ENCODE results near the gene BRI3.

Gene BRI3

DNA sequence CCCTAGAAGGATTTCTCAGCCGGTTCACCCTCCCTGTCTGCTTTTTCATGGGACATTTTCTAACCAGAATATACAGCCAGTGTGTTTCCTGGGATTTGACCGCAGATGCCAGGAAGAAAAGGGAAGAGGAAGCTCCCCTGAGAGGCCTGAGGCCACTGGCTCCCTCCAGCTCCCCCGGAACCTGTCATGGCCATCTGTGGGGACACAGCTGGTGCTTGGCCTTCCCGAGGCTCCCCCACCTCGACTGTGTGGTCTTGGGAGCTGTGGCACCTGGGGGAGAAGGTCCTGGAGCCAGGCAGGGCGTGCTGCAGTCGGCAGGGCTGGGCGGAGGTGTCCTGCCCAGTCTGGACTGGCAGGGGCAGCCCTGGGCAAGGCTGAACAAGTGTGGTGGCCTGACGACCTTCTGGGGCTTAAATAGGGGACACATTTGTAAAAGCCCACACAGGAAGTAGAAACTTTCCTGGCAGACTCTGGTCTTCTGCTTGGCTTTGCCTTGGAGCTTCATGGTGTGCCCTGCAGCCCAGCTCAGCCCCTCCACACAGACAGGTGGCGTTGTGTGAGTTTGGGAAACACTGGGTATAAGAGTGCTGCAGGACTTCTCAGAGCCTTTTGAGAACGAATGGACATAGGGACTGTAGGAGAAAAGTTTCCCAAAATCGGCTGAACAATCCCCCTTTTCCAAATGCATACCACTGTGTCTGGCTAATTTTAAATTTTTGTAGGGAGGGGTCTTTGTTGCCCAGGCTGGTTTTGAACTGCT is 6.8 kb downstream of the BRI3 start:
- DNase-seq, result no peak

DNA sequence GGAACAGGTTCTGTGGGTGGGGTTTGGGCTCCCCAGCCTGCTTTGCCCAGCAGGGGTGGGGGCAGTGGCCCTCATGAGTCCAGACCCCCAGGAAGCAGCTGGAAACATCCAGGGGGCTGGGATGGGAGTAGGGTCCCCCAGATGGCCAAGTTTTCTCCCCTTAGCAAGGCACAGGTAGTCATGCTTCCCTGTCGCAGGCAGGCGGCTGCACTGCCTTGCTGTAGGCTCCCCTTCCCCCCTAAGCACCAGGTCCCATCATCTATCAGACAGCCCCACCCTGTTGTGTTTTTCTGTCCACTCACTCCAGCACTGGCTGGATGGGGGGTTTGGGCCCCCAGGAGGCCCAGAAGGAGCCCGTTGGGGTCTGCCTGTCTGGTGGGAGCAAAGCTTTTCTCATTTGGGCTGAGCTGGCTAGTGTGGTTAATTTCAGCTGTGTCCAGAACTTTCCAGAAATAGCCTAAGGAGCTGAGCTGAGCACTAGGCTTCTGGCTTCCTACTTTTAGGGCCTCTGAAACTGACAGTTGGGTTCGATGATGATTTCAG is 7.9 kb downstream of the BRI3 start:
- no peak for DNase-seq

DNA sequence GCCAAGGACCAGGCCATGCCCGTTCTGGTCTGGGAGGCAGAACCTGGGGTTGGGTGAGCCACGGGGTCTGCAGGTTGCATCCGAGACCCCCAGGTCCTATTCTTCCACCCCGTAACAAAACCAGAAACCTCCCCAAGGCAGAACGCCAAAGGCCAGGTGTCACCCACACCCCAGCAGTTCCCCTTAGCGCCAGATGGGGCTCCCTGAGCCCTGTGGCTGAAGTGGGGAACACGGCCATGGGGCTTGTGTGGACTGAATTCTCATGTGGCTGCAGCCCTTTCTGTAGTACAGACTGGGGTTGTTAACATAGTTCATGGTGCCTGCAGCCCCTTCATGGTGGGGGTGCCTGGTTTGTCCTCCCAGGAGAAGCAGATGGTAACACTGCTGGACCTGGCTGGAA is 10.2 kb downstream of the BRI3 start:
- DNase-seq, result no peak

DNA sequence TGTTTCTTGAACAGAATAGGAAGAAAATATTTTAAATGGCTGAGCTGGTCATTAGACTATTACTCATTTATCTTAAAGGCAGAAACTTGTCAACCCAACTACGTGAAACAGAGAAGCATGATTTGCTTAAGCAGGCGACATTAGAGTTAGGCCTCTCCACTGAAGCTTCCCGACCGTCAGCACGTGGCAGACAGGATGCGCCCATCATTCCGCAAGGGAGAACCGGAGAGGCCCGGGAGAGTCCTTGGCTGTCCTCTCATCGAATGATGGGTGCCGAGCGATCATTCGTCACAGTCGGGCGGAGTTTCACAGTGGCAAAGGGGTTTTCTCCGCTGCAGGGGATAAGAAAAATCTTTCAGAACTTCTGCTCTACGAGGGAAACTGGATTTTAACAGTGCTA is 11.8 kb downstream of the BRI3 start:
- DNase-seq, result no peak

DNA sequence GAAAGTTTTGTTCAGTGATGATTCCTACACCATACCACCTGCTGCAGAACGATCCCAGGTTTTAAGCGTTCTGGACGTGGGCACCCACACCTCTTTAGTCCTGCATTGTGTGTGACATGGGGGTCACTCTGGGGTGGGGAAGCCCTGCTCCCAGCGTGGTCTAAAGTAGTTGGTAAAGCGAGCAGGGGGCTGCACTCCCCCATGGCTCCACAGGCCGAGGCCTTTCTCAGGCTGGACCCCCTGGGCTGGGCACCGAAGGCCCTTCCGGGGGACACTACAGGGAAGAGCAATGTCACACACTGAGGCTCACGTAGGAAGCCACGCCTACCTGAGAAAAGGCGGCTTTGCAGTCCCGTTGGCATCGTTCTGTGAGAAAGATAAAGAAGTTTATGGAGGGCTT is 12.3 kb downstream of the BRI3 start:
- DNase-seq, result no peak

DNA sequence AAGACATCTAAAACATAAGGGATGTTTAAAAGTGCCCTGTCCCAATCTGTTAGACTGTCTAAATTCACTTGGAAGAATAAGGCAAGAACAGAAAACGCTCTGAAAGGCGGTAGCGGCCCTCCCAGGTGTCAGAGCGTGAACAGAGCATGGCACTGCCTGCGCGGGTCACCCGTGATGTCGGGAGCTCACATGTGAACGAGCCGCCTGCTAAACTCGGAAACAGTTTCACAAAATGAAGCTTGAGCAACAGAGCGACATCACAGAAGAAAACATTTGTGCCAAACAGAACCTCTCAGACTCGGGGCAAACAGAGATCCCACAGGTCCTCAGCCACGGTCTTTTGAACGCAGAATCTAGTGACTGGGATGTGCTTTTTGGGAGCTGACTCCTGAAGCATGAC is 12.8 kb downstream of the BRI3 start:
- DNase-seq, result no peak

DNA sequence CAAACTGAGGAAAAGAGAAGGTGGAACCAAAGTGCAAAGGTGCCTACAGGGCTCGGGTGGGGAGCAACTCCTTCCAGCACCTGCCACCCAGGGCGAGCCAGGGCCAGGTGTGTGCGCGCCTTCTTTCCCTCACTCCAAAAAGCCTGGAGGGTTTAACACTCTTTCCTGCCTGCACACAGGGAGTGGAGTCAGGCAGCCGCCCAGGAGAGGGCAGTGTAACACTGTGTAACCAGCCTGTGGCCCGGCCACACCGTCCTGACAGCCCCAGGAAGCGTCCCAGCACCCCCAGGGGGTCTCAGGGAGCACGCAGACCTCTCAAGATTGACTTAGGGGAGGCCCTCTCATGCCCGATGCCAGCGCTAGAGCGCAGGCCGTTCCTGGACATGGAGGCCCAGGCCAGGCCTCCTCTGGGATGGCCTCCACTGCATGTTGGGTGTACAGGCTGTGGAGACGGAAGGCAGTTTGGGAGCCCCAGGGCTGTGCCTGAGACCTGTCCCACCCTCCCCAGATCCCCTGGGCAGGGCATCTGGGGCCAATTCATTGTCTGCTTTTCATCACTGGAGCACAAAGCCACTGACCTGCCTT is 13.4 kb downstream of the BRI3 start:
- DNase-seq, result no peak

DNA sequence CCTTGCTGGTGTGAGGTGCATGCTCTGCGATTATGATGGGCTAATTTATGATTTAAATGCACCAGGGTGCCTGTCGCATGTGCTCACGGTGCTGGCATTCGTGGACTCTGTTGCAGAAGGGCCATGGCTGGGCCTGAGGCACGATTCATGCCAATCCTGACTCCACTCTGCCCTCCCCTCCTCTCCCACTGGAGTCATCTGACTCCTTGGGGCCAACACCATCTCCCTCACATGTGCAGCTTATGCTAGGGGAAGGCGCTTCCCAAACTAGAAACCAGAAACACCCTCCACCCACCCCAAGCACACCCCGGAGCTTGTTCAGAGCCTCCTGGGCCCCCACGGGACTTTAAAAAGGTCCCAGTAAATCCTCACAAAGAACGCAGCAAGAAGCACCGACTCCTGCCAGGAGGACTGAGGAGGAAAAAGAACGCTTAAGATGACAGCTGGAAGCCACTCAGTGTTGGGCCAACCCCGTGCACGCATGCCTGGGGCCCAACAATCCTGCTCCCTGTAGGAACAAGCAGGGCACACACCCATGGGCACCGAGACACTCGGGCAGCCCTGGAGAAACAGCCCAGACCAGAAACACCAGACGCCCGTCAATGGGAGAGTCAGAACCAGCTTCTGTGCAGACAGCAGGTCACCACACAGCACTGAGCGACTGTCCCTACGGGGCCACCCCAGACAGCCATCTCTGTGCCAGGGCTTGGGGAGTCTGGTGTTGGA is 14.1 kb downstream of the BRI3 start:
- no peak for DNase-seq

DNA sequence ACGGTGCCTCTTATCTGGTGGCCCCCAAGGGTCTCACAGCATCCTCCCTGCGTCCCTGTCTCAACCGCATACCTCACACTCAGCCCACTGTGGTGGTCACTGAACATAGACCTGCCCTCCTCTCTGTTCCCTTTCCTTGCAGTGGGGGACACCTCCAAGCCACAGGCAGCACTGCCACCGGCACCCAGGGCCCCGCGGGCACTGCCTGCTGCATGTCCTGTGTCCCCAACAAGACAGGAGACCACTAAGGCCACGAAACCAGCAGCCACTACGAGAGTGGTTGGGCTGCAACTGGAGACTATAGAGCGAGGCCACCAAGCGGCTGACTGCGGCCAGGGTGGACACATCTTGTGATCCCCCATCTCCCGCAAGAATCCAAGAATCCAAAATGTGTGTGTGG is 15.3 kb downstream of the BRI3 start:
- no peak for DNase-seq

DNA sequence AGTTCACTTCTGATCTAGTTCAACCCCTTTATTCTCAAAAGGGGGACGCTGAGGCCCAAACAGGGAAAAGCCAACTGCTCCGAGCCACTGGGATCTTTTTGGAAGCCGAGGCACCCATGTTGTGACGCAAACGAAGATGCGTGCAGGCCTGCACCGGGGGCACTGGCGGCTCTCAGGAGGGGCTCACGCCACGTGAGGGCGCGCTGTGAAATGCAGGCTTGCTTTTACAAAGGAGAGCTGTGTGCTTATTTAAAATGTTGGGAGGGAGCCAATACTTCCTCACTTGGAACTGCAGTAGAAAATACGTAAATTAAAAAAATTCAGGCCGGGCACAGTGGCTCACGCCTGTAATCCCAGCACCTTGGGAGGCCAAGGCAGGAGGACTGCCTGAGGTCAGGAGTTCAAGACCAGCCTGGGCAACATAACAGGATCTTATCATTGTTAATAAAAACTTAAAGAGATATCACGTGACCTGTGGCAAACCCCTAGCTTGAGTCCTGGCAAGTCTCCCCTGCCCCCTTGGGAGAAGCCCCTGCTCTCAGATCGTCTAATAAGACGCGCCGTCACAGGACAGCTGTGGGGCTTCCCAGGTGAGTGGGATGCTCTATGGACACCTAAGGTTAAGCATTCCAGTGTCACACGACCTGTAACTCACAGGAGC is 16.3 kb downstream of the BRI3 start:
- no peak for DNase-seq

DNA sequence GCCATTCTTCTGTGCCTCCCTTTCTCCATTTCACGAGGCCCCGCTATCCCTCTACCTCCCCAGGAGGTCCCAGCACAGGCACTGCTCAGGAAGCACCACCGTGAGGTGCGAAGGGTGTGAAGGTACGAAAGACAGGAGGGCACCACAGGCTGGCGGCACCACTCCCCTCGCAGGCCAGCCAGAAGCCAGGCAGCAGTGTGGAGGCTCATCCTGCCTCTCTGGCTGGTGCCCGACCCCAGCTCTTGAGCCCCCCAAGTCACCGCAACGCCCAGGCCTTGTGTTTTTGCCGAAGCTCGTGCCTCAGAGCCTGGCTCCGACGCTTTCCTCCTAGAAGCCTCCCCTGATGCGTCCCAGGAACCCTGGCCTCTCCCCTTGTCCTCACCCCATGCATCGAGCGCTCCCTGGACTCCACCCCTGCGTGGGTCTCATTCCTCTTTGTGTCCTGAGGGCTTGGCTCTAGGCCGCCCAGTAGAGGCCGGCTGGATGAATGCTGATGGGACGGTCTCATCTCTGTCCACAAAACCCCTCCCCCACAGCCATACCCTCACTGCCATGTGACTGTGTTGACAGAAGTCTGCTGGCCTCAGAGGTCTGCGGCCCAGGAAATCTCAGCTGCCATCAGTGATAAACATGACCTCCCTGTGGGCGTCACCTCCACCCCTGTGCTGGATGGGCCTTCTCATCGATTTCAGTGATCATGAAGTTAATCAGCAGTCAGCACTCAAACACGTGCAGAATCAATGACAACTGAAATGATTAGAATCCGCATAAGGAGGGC is 19.3 kb downstream of the BRI3 start:
- DNase-seq, result no peak

DNA sequence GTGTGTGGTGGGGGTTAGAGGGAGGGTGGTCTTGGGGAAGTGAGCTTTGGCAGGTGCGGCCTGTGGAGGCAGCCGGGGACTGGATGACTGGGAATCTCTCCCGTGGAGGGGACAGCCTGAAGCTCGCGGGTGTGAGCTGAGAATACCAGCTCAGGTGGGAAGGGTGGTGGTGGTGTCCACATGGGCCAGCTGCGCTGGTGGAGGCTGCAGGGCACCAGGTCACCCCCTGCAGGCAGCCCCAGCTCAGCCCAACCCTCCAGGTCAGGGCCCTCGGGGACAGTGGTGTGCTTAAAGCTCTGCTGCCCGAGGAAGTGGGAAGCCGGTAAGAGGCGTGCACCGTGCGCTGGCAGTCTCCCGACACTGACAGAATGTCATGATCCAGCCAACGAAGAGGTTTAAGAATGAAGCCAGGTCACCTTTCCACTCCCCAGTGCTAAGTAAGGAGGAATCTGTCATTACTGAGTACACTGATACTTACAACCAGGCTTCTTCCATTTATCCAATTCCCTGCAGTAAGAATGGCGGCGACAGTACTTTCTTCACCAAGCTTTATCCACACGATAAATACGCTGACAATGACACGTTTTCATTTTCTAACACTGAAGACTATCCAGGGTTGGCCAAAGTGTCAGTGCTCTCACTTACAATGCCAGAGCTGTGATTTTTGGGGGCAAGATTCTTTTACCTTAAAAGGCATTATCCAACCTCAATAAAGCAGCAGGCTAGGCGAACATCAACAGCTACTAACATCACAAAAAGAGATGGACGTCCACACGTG is 20.4 kb downstream of the BRI3 start:
- DNase-seq, result no peak

DNA sequence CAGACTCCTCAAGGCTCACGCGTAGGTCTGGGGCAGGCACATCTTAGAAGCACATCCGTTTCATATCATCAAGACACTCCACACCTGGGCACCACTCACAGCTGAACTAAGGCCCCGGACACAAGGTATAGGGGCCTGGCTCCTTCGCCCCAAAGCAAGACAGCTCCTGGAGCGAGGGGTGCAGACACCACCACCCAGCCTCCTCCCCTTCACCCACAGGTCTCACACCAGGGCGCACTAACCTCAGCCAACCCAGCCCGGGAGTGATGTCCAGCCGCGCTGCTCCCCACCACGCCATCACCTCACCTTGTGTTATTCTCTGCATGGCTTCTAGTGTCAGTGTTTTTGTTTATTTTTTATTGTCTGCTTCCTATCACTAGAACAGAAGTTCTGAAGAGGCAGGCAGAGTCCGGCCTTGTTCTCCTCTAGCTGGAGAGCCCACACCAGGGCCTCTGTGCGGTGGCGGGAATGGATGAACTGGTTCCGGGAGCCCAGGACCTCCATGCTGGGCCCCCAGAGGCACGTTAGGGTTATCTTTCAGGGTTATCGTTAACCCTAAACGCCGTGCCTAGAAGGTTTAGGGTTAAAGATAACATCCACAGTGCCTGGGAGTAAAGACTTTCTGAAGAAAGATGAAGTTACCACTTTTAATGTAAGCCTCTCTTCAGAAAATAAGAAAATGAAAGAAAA is 21.8 kb downstream of the BRI3 start:
- no peak for DNase-seq

DNA sequence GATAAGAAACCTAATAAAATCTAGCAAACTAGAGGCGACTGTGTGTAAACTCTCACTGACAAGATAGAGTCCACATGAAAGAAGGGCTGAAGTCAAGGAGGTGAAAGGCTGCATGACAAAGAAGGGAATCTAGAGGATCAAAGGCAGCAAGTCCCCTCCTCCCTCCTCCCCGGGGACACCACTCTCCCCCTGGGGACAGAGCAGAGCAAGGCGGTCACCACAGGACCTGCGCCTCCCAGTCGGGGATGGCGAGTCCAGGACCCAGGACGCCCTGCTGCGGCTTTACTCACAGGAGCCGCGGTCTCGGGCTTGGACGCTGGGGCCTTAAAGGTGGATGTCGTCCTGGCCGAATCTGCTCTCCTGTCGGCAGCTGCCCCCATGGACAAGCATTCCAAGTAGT is 22.4 kb downstream of the BRI3 start:
- no peak for DNase-seq

DNA sequence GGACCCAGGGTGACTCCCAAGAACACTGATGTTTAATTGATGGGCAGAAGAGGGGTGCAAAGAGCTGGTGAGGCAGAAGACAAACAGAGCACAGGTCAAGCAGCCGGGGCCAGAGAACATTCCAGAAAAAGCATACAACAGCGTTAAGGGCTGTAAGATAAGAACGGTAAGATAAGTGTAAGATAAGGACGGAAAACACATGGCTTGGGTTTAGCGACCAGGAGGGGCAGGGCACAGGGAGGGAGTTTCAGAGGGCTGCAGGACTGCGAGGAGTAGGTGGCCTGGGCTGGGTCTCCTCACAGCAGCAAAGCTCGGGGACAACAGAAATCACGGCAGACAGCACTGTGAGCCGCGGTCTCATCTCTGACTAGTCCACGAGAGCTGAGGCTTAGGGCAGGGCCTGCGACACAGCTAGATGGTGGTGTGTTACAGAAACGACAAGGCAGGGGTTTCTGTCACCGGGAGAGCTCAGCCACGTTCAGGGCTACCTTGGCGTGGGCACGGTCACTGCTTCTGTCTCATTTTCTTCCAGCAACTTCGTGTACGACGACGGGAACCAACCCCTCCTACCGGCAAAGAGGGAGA is 24.6 kb downstream of the BRI3 start:
- no peak for DNase-seq

DNA sequence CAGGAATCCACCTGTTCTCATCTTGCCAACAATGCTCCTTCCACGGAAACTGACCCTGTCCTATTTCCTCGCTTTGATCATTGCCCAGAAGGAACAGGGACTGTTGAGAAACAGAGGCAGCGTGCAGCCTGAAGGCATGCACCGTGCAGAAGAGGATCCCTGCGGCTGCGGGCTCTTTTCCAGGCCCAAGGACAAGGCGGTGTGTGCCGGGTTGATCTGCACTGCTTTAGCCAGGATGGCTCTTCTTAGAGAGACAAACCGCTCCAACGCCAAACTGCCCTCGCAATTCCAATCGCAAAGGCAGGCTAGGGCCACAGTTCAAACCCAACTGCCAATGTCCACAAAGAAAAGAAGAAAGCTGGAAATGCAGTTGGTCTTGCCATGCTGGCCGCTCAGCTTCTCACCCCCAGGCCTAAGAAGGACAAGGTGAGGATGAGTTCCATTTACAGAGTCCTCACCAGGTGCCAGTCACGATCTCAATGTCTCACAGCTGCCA is 26.5 kb downstream of the BRI3 start:
- no peak for DNase-seq

DNA sequence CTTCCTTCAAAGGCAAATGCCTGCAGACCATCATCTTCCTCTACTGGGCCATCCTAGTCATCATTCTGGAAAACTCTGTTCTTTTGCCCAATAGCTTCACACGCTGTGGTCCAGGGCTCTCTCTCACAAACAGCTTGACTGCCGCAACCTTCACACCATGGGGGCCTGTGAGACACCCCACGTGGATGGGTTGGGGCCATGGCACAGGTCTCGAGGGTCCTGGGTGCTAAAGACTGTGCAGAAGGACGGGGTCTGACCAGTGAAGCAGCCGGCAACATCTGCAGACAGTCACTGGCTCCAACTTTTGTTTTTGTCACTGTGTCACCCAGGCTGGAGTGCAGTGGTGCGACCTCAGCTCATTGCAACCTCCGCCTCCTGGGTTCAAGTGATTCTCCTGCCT is 28.1 kb downstream of the BRI3 start:
- no peak for DNase-seq

DNA sequence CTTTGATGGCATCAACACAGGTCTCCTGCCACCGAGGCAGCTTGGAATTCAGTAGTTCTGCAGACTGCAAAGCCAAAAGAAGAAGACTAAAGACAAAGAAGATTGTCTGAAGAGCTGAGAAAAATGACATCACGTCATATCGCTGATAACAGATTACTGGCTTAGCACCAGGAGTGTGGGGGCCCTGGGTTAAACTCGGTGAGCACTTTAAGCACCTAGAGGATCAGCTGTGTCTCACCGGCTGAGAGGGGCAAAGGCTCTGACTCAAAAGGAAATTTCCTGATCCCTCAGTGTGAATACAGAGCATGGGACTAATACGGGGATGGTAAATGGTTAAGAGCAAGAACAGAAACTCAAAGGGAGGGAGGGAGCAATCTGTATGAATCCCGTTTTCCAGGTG is 30.7 kb downstream of the BRI3 start:
- no peak for DNase-seq

DNA sequence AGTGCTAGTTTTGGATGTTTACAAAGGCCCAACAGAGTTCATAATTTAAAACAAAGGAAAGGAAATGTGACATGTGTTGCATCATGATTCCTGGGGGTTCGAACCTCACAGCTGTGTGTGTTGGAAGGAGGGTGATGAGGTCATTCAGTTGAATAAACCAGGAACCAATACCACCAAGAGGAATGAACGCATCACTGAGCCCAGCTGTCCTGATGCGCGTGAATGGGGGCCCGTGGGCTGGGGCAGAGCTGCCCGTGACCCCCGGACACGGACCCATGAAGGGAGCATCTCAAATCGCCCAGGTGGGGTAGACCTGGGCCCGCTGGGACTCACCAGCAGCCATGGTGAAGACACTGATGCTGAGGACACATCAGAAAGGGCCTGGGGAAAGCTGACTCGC is 33.0 kb downstream of the BRI3 start:
- DNase-seq, result no peak

DNA sequence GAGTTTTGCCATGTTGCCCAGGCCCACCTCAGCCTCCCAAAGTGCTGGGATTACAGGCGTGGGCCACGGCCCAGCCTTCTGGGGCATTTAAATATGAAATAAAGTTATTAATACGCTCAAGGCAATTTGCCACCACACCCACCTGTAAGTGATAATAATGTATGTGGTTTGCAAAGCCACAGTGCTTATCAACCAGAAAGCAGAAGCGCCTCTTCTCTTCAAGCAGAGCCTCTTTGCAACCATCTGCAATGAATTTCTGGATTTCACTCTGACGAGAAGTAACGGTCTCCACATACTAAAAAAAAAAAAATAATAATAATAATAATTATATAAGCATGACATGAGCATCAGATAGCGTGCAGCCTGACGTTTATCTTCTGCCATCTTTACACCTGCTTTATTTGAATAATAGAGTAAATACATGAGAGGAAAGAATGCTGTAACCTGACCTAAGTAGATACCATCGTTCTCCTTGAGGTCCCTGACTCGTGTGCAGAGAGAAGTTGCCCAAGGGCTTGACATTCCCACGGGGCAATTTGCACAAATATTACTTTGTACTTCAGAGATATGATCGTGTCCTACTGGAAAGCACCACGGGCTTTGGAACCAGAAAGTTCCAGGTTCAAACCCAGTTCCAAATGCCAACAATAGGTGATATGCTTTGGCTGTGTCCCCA is 34.0 kb downstream of the BRI3 start:
- no peak for DNase-seq

Measured in T1000 (cell line).